ENCODE results near the gene CNTLN.

- no peak for TF ChIP-seq CTCF (IDR thresholded peaks at IDR 0.05)
- no peak for TF ChIP-seq POLR2A (IDR thresholded peaks at IDR 0.05)
Observed at GRCh38 chr9:17401858-17402257, 267.0 kb downstream of the CNTLN start.
